Osteoblast (primary cell): ENCODE data around the gene PGGHG. TPM values are rescaled to one million over a fixed set of nuclear protein-coding genes. Genes with fewer than 3 reads are reported as not detected.
A peak's percentile ranks its signal among the peaks of the same experiment; 100 is the strongest.

Experiments
- DNase-seq: peaks from one replicate; pipeline ENCODE4 v3.0.0; 2011; ENCODE audit warnings: low spot score, mixed read lengths; ENCODE audit not compliant: insufficient read length; ENCODE audit errors: missing footprints
- H2AFZ ChIP-seq: 2 replicates; pipeline ENCODE4 v1.6.0; 2011; ENCODE audit warnings: mild to moderate bottlenecking, low read length
- H3K27ac ChIP-seq: 2 replicates; pipeline ENCODE4 v1.5.1; 2011; ENCODE audit warnings: mild to moderate bottlenecking, low read depth, low read length, moderate library complexity
- H3K27me3 ChIP-seq: 2 replicates; pipeline ENCODE4 v1.6.0; 2012; ENCODE audit warnings: mild to moderate bottlenecking, control low read depth, inconsistent platforms, low read length, moderate library complexity; ENCODE audit not compliant: insufficient read depth
- H3K36me3 ChIP-seq: 2 replicates; pipeline ENCODE4 v1.5.1; 2011; ENCODE audit warnings: mild to moderate bottlenecking, low read length, control low read depth, moderate library complexity; ENCODE audit not compliant: insufficient read depth
- H3K4me1 ChIP-seq: 2 replicates; pipeline ENCODE4 v1.5.1; 2011; ENCODE audit warnings: mild to moderate bottlenecking, low read length, control low read depth, moderate library complexity; ENCODE audit not compliant: insufficient read depth
- H3K4me2 ChIP-seq: 2 replicates; pipeline ENCODE4 v1.6.0; 2011; ENCODE audit warnings: mild to moderate bottlenecking, low read length; ENCODE audit not compliant: insufficient read depth
- H3K4me3 ChIP-seq: fragments of 200-600 bp; sonication (generic); 3 replicates; pipeline ENCODE4 v1.5.1; 2012; ENCODE audit warnings: mild to moderate bottlenecking, low read length, inconsistent platforms; ENCODE audit not compliant: insufficient read depth
- H3K79me2 ChIP-seq: 2 replicates; pipeline ENCODE4 v1.6.0; 2012; ENCODE audit warnings: mild to moderate bottlenecking, low read length, control low read depth, inconsistent platforms; ENCODE audit not compliant: insufficient read depth
- H3K9me3 ChIP-seq: 2 replicates; pipeline ENCODE4 v1.5.1; 2011; ENCODE audit warnings: low read depth, low read length, control low read depth
- H4K20me1 ChIP-seq: 2 replicates; pipeline ENCODE4 v1.6.0; 2012; ENCODE audit warnings: mild to moderate bottlenecking, low read length, control low read depth; ENCODE audit not compliant: insufficient read depth
- CTCF ChIP-seq: IDR thresholded peaks from 2 replicates; pipeline ENCODE4 v1.5.1; 2011; ENCODE audit warnings: mild to moderate bottlenecking, low read depth, low read length, moderate library complexity; ENCODE audit errors: extremely low read depth
- total RNA-seq: library from RNA; depleted of rRNA; stranded (reverse); fragments of >200 nt; gene quantifications from 2 replicates; pipeline ENCODE4 v1.2.3, GENCODE V29; 2012

PGGHG gene
- total RNA-seq, 1 donor = 8.7 TPM

GRCh38 chr11:272195-272930 is 16.6 kb upstream of the PGGHG start:
- DNase-seq = peak; percentile 42
- Histone ChIP-seq H3K27ac (no peak overlapping the region), H2AFZ (no peak overlapping the region), H3K4me2 (no peak overlapping the region), H3K4me1 (no peaks in the 10 kb centered on the region), H3K9me3 (no peaks in the 10 kb centered on the region), H3K36me3 (no peaks in the 10 kb centered on the region), H3K79me2 (no peaks in the 10 kb centered on the region), H4K20me1 (no peaks in the 10 kb centered on the region), H3K4me3 (no peak overlapping the region), H3K27me3 (peaks cover 18% of the 10 kb centered on the region)
- TF ChIP-seq CTCF = no peak

GRCh38 chr11:272931-273198 is 16.1 kb upstream of the PGGHG start:
- no peak for DNase-seq
- no peaks in the 10 kb centered on the region for H3K79me2 ChIP-seq
- no peak overlapping the region for H3K4me2 ChIP-seq
- H3K9me3 ChIP-seq = no peaks in the 10 kb centered on the region
- H3K36me3 ChIP-seq = no peaks in the 10 kb centered on the region
- no peaks in the 10 kb centered on the region for H4K20me1 ChIP-seq
- no peak overlapping the region for H2AFZ ChIP-seq
- H3K4me1 ChIP-seq = no peaks in the 10 kb centered on the region
- peaks cover 23% of the 10 kb centered on the region for H3K27me3 ChIP-seq
- TF ChIP-seq CTCF = no peak
- H3K4me3 ChIP-seq = no peak overlapping the region
- H3K27ac ChIP-seq = no peak overlapping the region

- Histone ChIP-seq H3K79me2 (no peaks in the 10 kb centered on the region), H3K4me2 (no peak overlapping the region), H3K27me3 (peaks cover 51% of the 10 kb centered on the region), H3K36me3 (no peaks in the 10 kb centered on the region), H2AFZ (no peak overlapping the region), H4K20me1 (no peaks in the 10 kb centered on the region), H3K27ac (no peak overlapping the region), H3K4me1 (no peaks in the 10 kb centered on the region), H3K4me3 (no peak overlapping the region), H3K9me3 (no peaks in the 10 kb centered on the region)
- no peak for DNase-seq
- no peak for TF ChIP-seq CTCF
These were observed 12.7 kb upstream of the PGGHG start for GRCh38 chr11:276219-276618.

- no peak within 1 kb of the TSS for H3K4me2 ChIP-seq
- no peaks in the 10 kb centered on the region for H3K36me3 ChIP-seq
- no peak within 1 kb of the TSS for H3K4me3 ChIP-seq
- H3K4me1 ChIP-seq = no peaks in the 10 kb centered on the region
- no peaks in the 10 kb centered on the region for H4K20me1 ChIP-seq
- H2AFZ ChIP-seq = no peak within 1 kb of the TSS
- H3K9me3 ChIP-seq = no peaks in the 10 kb centered on the region
- peaks cover 64% of the 10 kb centered on the region for H3K27me3 ChIP-seq
- no peak for TF ChIP-seq CTCF
- peak; percentile 84 for DNase-seq
- no peak within 1 kb of the TSS for H3K27ac ChIP-seq
- H3K79me2 ChIP-seq = no peaks in the 10 kb centered on the region
These were observed 10.7 kb upstream of the PGGHG start, which contains the start of gene NLRP6 for GRCh38 chr11:278001-278951. Gene NLRP6 (plus strand): TSS chr11:278407. CDS start chr11:278570, 163 bp downstream.
